Measurements from ENCODE around the gene PLCB4. TPM values are rescaled to one million over a fixed set of nuclear protein-coding genes. Genes with fewer than 3 reads are reported as not detected.

PLCB4 gene
- total RNA-seq, 1 donor from 2014 or later, result not detected

- H3K4me3 Mint-ChIP-seq (ENCODE audit: low read depth), result no peak overlapping the region
- no peaks in the 10 kb centered on the region for H3K27me3 Mint-ChIP-seq (ENCODE audit: low read depth)
- H3K9me3 Mint-ChIP-seq, result no peaks in the 10 kb centered on the region
Observed at GRCh38 chr20:9262653-9263194, 193.8 kb downstream of the PLCB4 start.

GRCh38 chr20:9269280-9269971, 200.5 kb downstream of the PLCB4 start:
- H3K4me1 Mint-ChIP-seq (ENCODE audit: low read depth), result no peaks in the 10 kb centered on the region
- no peaks in the 10 kb centered on the region for H3K9me3 Mint-ChIP-seq
- H3K27ac Mint-ChIP-seq, result no peak overlapping the region
- H3K27me3 Mint-ChIP-seq (ENCODE audit: low read depth), result no peaks in the 10 kb centered on the region
- DNase-seq (ENCODE audit: low spot score), result no peak
- intact Hi-C loops (cut with micrococcal nuclease), result no loop called here
- no peak overlapping the region for H3K4me3 Mint-ChIP-seq (ENCODE audit: low read depth)
- H3K36me3 Mint-ChIP-seq (ENCODE audit: low read depth), result no peaks in the 10 kb centered on the region

More at GRCh38 chr20:9262653-9263194, 193.8 kb downstream of the PLCB4 start:
- intact Hi-C loops (cut with micrococcal nuclease), result no loop called here
- no peak for DNase-seq (ENCODE audit: low spot score)
- Mint-ChIP-seq H3K4me1 (ENCODE audit: low read depth) (no peaks in the 10 kb centered on the region), H3K27ac (no peak overlapping the region), H3K36me3 (ENCODE audit: low read depth) (no peaks in the 10 kb centered on the region)

- H3K9me3 Mint-ChIP-seq, result peaks cover 2% of the 10 kb centered on the region
- no peaks in the 10 kb centered on the region for H3K27me3 Mint-ChIP-seq (ENCODE audit: low read depth)
Observed at GRCh38 chr20:9270831-9271230, 201.9 kb downstream of the PLCB4 start.

GRCh38 chr20:9276966-9277468, 208.1 kb downstream of the PLCB4 start:
- no peaks in the 10 kb centered on the region for H3K27me3 Mint-ChIP-seq (ENCODE audit: low read depth)
- H3K27ac Mint-ChIP-seq, result no peak overlapping the region
- H3K36me3 Mint-ChIP-seq (ENCODE audit: low read depth), result no peaks in the 10 kb centered on the region
- intact Hi-C loops (cut with micrococcal nuclease), result no loop called here
- DNase-seq (ENCODE audit: low spot score), result no peak
- no peaks in the 10 kb centered on the region for H3K4me1 Mint-ChIP-seq (ENCODE audit: low read depth)
- H3K4me3 Mint-ChIP-seq (ENCODE audit: low read depth), result no peak overlapping the region
- H3K9me3 Mint-ChIP-seq, result peaks cover 9% of the 10 kb centered on the region

More at GRCh38 chr20:9270831-9271230, 201.9 kb downstream of the PLCB4 start:
- Mint-ChIP-seq H3K27ac (no peak overlapping the region), H3K4me1 (ENCODE audit: low read depth) (no peaks in the 10 kb centered on the region), H3K36me3 (ENCODE audit: low read depth) (no peaks in the 10 kb centered on the region), H3K4me3 (ENCODE audit: low read depth) (no peak overlapping the region)
- intact Hi-C loops (cut with micrococcal nuclease), result no loop called here
- DNase-seq (ENCODE audit: low spot score), result no peak

DNA sequence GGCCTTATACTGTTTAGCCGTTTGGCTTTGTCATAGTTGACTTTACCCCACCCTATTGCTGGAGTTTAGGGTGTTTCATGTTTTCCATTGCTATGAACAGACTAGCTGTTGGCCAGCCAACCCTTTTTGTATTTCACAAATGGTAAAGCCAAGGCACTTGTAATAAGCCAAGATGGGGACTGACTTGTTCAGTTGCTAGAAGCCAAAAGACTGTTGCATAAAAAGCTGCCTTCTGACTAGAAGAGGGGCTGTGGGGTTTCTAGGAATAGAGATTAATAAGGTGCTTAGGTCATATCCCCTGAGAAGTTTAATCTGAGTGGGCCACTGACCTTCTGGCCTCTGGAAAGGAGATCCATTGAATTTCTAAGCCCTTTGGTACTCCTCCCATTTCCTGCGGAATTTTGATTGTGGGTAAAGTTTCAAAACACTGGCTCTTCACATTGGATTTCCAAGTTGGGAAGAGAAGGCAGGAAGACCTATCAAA, 211.1 kb downstream of the PLCB4 start:
- no peaks in the 10 kb centered on the region for H3K27me3 Mint-ChIP-seq (ENCODE audit: low read depth)
- no peaks in the 10 kb centered on the region for H3K36me3 Mint-ChIP-seq (ENCODE audit: low read depth)
- intact Hi-C loops (cut with micrococcal nuclease), result no loop called here
- no peak overlapping the region for H3K4me3 Mint-ChIP-seq (ENCODE audit: low read depth)
- no peak for DNase-seq (ENCODE audit: low spot score)
- H3K4me1 Mint-ChIP-seq (ENCODE audit: low read depth), result no peaks in the 10 kb centered on the region
- H3K27ac Mint-ChIP-seq, result no peak overlapping the region
- H3K9me3 Mint-ChIP-seq, result peaks cover 9% of the 10 kb centered on the region

- Mint-ChIP-seq H3K27me3 (ENCODE audit: low read depth) (no peaks in the 10 kb centered on the region), H3K4me3 (ENCODE audit: low read depth) (no peak overlapping the region), H3K4me1 (ENCODE audit: low read depth) (no peaks in the 10 kb centered on the region), H3K9me3 (peaks cover 9% of the 10 kb centered on the region), H3K27ac (no peak overlapping the region), H3K36me3 (ENCODE audit: low read depth) (no peaks in the 10 kb centered on the region)
- DNase-seq (ENCODE audit: low spot score), result no peak
- intact Hi-C loops (cut with micrococcal nuclease), result no loop called here
Observed at GRCh38 chr20:9280666-9281065, 211.8 kb downstream of the PLCB4 start.

GRCh38 chr20:9281803-9282202, 212.9 kb downstream of the PLCB4 start:
- intact Hi-C loops (cut with micrococcal nuclease), result no loop called here
- DNase-seq (ENCODE audit: low spot score), result no peak
- Mint-ChIP-seq H3K27ac (no peak overlapping the region), H3K4me3 (ENCODE audit: low read depth) (no peak overlapping the region), H3K36me3 (ENCODE audit: low read depth) (no peaks in the 10 kb centered on the region), H3K9me3 (peaks cover 5% of the 10 kb centered on the region), H3K4me1 (ENCODE audit: low read depth) (no peaks in the 10 kb centered on the region), H3K27me3 (ENCODE audit: low read depth) (no peaks in the 10 kb centered on the region)

- no peak for DNase-seq (ENCODE audit: low spot score)
- Mint-ChIP-seq H3K4me1 (ENCODE audit: low read depth) (no peaks in the 10 kb centered on the region), H3K9me3 (peaks cover 1% of the 10 kb centered on the region), H3K27ac (no peak overlapping the region), H3K4me3 (ENCODE audit: low read depth) (no peak overlapping the region), H3K36me3 (ENCODE audit: low read depth) (no peaks in the 10 kb centered on the region), H3K27me3 (ENCODE audit: low read depth) (no peaks in the 10 kb centered on the region)
- intact Hi-C loops (cut with micrococcal nuclease), result no loop called here
Observed at GRCh38 chr20:9285617-9286016, 216.7 kb downstream of the PLCB4 start.

- Mint-ChIP-seq H3K9me3 (no peaks in the 10 kb centered on the region), H3K27me3 (ENCODE audit: low read depth) (no peaks in the 10 kb centered on the region), H3K4me3 (ENCODE audit: low read depth) (no peak overlapping the region), H3K36me3 (ENCODE audit: low read depth) (no peaks in the 10 kb centered on the region), H3K27ac (no peak overlapping the region), H3K4me1 (ENCODE audit: low read depth) (no peaks in the 10 kb centered on the region)
- DNase-seq (ENCODE audit: low spot score), result no peak
- intact Hi-C loops (cut with micrococcal nuclease), result no loop called here
Observed at GRCh38 chr20:9286501-9287461, 217.9 kb downstream of the PLCB4 start.

- H3K36me3 Mint-ChIP-seq (ENCODE audit: low read depth), result no peaks in the 10 kb centered on the region
- no peak for DNase-seq (ENCODE audit: low spot score)
- no peaks in the 10 kb centered on the region for H3K27me3 Mint-ChIP-seq (ENCODE audit: low read depth)
- intact Hi-C loops (cut with micrococcal nuclease), result no loop called here
- H3K27ac Mint-ChIP-seq, result no peak overlapping the region
- no peaks in the 10 kb centered on the region for H3K4me1 Mint-ChIP-seq (ENCODE audit: low read depth)
- H3K9me3 Mint-ChIP-seq, result no peaks in the 10 kb centered on the region
- H3K4me3 Mint-ChIP-seq (ENCODE audit: low read depth), result no peak overlapping the region
Observed at GRCh38 chr20:9287826-9288225, 218.9 kb downstream of the PLCB4 start.

DNA sequence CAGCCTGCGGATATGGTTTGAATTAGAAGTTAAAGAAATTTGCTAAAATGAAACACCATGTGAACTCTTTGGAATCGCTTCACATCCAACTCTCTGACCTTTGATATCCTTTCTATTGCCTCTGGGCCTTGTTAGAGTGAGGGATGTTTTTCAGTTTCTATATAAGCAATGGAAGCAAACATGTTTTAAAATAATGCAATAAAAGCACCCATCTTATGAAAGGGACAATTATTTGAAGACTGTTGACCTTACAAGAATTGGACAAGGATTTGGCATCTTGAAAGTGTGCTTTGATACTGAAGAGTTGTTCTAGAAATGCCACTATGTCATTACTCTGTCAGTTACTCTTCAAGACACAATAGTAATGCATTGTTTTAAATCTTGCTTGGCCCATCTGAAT, 221.4 kb downstream of the PLCB4 start:
- intact Hi-C loops (cut with micrococcal nuclease), result no loop called here
- H3K27me3 Mint-ChIP-seq (ENCODE audit: low read depth), result no peaks in the 10 kb centered on the region
- H3K9me3 Mint-ChIP-seq, result no peaks in the 10 kb centered on the region
- H3K27ac Mint-ChIP-seq, result no peak overlapping the region
- H3K4me1 Mint-ChIP-seq (ENCODE audit: low read depth), result no peaks in the 10 kb centered on the region
- no peaks in the 10 kb centered on the region for H3K36me3 Mint-ChIP-seq (ENCODE audit: low read depth)
- no peak for DNase-seq (ENCODE audit: low spot score)
- H3K4me3 Mint-ChIP-seq (ENCODE audit: low read depth), result no peak overlapping the region

- intact Hi-C loops (cut with micrococcal nuclease), result no loop called here
- H3K9me3 Mint-ChIP-seq, result no peaks in the 10 kb centered on the region
- DNase-seq (ENCODE audit: low spot score), result no peak
- no peaks in the 10 kb centered on the region for H3K4me1 Mint-ChIP-seq (ENCODE audit: low read depth)
- no peaks in the 10 kb centered on the region for H3K36me3 Mint-ChIP-seq (ENCODE audit: low read depth)
- H3K27ac Mint-ChIP-seq, result no peak overlapping the region
- H3K27me3 Mint-ChIP-seq (ENCODE audit: low read depth), result no peaks in the 10 kb centered on the region
- H3K4me3 Mint-ChIP-seq (ENCODE audit: low read depth), result no peak overlapping the region
Observed at GRCh38 chr20:9293145-9293544, 224.3 kb downstream of the PLCB4 start.

Data from activated T-helper 2 cell treated with anti-CD3 and anti-CD28 coated beads, Interferon-gamma antibody, Interleukin-2, Interleukin-4, amounts not matched to agents 10 μg/mL and 5 μg/mL and 100 μg/mL, durations not matched to agents 14 hours and 24 hours and 36 hours (primary cell).